ENCODE data around the gene MLST8. TPM values are rescaled to one million over a fixed set of nuclear protein-coding genes. Genes with fewer than 3 reads are reported as not detected.

MLST8 gene
- total and polyA plus RNA-seq, 8 donors: 16.6 to 62.8 (median 20.7) TPM

DNA sequence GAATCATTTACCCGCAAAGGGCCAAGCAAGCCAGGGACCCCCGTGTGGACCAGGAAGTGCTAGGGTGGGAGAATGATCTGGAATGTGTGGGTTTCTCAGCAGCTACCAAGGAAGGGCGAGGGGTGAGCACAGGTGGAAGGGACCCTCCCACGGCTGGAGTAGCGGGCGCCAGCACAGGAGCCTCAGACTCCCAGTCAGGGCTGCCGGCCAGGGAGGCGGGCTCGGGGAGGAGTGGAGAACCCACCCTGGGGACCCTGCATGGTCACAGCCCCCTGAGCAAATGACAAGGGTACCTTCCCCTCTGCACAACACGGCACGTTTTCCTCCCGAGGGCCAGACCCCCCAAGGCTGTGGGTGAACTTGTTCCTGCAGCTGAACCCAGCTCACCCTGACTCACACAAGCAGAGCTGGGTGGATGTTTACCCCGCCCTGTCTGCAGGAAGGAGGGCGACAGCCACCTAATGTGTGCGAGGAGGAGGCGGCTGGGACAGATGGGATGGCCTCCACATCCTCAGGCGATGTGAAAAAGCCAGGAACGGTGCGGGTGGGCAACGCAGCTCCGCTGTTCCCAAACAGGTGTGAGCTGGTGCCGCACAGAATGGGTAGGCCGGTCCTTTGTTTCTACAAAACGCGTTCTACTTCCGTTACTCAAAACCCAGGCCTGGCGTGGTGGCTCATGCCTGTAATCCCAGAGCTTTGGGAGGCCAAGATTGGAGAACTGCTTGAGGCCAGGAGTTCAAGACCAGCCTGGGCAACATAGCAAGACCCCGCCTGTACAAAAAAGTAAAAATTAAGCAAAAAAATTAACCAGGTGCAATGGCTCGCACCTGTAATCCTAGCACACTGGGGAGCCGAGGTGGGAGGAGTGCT lies 39.9 kb downstream of the MLST8 start:
- ATAC-seq (no peak), FAIRE-seq (no peak), DNase-seq (peak in 2 of 6 donors; percentile 23 to 60)
- Histone ChIP-seq H3K9me3 (no peaks in the 10 kb centered on the region), H3K27me3 (no peaks in the 10 kb centered on the region), H3K36me3 (peaks cover 0 to 43% (median 10%) of the 10 kb centered on the region in 3 donors), H3K4me3 (no peak overlapping the region), H3K4me1 (peaks cover 0 to 3% (median 0%) of the 10 kb centered on the region in 3 donors), H3K27ac (no peak overlapping the region)
- 91 to 94% methylated on average over 30 of the region's 30 CpGs for whole genome bisulfite sequencing, 2 donors
- intact Hi-C loops (cut with DNase I): no loop called here
- TF ChIP-seq, protein P1, sequence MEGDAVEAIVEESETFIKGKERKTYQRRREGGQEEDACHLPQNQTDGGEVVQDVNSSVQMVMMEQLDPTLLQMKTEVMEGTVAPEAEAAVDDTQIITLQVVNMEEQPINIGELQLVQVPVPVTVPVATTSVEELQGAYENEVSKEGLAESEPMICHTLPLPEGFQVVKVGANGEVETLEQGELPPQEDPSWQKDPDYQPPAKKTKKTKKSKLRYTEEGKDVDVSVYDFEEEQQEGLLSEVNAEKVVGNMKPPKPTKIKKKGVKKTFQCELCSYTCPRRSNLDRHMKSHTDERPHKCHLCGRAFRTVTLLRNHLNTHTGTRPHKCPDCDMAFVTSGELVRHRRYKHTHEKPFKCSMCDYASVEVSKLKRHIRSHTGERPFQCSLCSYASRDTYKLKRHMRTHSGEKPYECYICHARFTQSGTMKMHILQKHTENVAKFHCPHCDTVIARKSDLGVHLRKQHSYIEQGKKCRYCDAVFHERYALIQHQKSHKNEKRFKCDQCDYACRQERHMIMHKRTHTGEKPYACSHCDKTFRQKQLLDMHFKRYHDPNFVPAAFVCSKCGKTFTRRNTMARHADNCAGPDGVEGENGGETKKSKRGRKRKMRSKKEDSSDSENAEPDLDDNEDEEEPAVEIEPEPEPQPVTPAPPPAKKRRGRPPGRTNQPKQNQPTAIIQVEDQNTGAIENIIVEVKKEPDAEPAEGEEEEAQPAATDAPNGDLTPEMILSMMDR (IDR thresholded peaks at IDR 0.05): no peak

DNA sequence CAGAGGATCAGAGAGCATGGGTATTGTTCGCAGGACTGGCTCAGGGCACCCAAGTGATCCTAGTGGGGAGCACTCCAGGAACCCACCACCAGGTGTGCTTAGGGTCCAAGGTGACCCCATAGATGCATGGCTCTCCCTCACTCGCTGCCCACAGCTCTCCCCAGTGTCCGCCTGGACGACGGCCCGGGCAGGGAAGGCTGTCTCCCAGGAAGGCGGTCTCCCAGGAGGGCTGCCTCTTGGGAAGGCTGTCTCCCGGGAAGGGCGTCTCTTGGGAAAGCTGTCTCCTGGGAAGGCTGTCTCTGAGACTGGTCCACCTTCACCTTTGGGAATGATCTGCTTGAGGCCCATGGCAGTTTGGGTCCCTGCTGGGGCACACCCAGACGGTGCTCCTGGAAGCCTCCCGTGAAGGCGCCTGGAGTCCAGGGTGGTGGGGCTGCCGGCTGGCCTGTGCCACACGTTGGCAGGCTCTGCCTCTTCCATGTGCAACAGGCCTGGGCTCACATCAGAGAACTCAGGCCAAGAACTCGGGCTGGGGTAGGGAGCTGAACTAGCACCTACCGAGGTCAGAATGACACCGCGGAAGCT lies 41.1 kb downstream of the MLST8 start:
- WGBS, 2 donors: 89 to 90% methylated on average over 18 of the region's 18 CpGs
- Histone ChIP-seq H3K36me3 (peaks cover 0 to 43% (median 10%) of the 10 kb centered on the region in 3 donors), H3K27me3 (no peaks in the 10 kb centered on the region), H3K9me3 (no peaks in the 10 kb centered on the region), H3K4me1 (peaks cover 0 to 9% (median 0%) of the 10 kb centered on the region in 3 donors), H3K27ac (no peak overlapping the region), H3K4me3 (no peak overlapping the region)
- DNase-seq (peak in 2 of 6 donors; percentile 30 to 72), ATAC-seq (no peak), FAIRE-seq (no peak)
- intact Hi-C loops (cut with DNase I): no loop called here
- TF ChIP-seq, protein P1 (IDR thresholded peaks at IDR 0.05): no peak

DNA sequence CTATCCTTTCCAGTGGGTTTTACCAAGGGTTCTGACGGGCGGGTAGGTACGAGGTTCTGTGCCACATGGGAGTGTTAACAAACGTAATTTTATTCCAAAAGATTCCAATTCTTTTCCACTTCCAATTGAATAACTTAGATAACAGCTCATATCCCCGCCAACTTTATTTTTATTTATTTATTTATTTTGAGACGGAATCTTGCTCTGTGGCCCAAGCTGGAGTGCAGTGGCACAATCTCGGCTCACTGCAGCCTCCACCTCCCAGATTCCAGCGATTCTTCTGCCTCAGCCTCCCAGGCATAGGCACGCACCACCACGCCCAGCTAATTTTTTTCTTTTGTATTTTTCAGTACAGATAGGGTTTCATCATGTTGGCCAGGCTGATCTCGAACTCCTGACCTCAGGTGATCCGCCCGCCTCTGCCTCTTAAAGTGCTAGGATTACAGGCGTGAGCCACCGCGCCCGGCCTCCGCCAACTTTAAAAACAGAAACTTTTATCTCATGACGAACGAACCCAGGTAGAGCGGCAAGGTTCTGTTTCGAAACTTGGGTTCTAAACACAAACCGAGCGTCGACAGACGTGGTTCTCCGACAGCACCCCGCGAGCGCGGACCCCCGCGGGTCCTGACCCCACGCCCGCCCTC lies 45.5 kb downstream of the MLST8 start:
- intact Hi-C loops (cut with DNase I): loop anchor here in 1 of 3 donors (10.0 kb wide), 1 partner anchor 56 kb away; the partner anchor contains the start of gene CASKIN1
- TF ChIP-seq, protein P1 (IDR thresholded peaks at IDR 0.05): no peak
- Histone ChIP-seq H3K27me3 (no peaks in the 10 kb centered on the region), H3K4me1 (peaks cover 0 to 21% (median 8%) of the 10 kb centered on the region in 3 donors), H3K9me3 (no peaks in the 10 kb centered on the region), H3K4me3 (peak overlapping the region; percentile 51 to 65 (median 64)), H3K36me3 (peaks cover 0 to 39% (median 31%) of the 10 kb centered on the region in 3 donors), H3K27ac (peak overlapping the region; percentile 67 to 89 (median 82))
- ATAC-seq (peak; percentile 1 to 18 (median 8)), FAIRE-seq (no peak), DNase-seq (peak in 2 of 6 donors; percentile 41 to 60)
- 2% methylated on average over 34 to 35 of the region's 35 CpGs for WGBS, 2 donors

DNA sequence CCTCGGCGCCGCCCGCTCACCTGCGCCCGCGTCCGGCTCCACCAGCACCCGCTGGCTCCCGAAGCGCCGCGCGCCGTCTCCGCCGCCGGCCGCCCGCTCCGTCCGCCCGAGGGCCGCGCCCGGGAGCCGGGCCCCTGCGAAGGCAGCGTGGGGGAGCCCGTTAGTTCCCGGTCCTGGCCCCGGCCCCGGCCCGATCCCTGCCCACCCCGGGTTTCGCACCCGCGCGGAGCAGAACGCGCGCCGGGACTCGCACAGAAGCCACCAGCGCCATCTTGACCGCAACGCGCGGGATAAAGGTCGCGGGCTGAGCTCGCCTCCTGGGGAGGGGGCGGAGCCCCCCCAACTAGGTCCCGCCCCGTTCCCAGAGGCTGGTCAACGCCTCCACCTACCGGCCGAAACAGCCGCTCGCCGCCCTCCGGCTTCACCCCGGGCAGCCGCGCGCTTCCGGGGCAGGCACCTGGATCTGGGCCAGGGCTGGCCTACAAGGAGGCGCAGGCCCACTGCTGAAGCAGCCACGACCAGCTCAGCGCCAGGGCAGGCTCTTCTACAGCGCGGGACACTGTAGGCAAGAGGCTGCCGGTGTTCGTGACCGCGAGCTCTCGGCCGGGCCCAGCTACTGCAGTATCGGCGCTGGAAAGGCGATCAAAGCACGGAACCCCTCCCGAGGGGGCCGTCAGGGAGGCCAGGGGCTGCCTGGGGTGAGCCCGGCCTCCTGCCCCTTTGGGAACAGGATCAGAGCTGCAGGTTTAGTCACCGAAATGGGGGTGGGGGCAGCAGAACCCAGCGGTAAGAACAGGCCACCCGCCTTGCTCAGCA lies 46.2 kb downstream of the MLST8 start, which contains the start of gene ECI1:
ECI1 (minus strand) TSS at position 292 of the 816 bp plus-strand sequence; CDS start at position 271, 21 bp downstream.
- Histone ChIP-seq H3K4me1 (peaks cover 0 to 21% (median 8%) of the 10 kb centered on the region in 3 donors), H3K9me3 (no peaks in the 10 kb centered on the region), H3K27me3 (no peaks in the 10 kb centered on the region), H3K4me3 (peak within 1 kb of the TSS; percentile 51 to 65 (median 64)), H3K36me3 (peaks cover 0 to 39% (median 32%) of the 10 kb centered on the region in 3 donors), H3K27ac (peak within 1 kb of the TSS; percentile 67 to 89 (median 82))
- ATAC-seq (peak; percentile 96 to 99 (median 98)), FAIRE-seq (peak; percentile 20), DNase-seq (peak; percentile 96 to 99 (median 98))
- TF ChIP-seq, protein P1 (IDR thresholded peaks at IDR 0.05): peak; percentile 52 to 74 (median 60)
- 0 to 1% methylated on average over 72 to 88 of the region's 88 CpGs for WGBS, 2 donors
- intact Hi-C loops (cut with DNase I): loop anchor here in 1 of 3 donors (10.0 kb wide), 1 partner anchor 57 kb away; the partner anchor contains the start of gene CASKIN1
